RWPE1 (cell line): ENCODE measurements around the gene CNTN4.

Experiments used
- CTCF ChIA-PET: fragments of 350-600 bp; sonication (Branson Sonifier 250); formaldehyde crosslinking; extraction: SDS; loops from one replicate; lab custom pipeline; 2021; lab: Yijun Ruan, JAX
- POLR2A ChIA-PET: fragments of 400-600 bp; formaldehyde crosslinking; extraction: SDS; loops from one replicate; lab custom pipeline; 2020; ENCODE audit warnings: antibody characterized with exemption; ENCODE audit not compliant: low non-redundant PET; lab: Yijun Ruan, JAX
- DNase-seq: peaks from one replicate; pipeline ENCODE4 v3.0.0; 2012; ENCODE audit warnings: low spot score
- H3K27ac ChIP-seq: fragments of 450-650 bp; 2 replicates; pipeline ENCODE4 v1.5.1; 2017
- TF ChIP-seq, protein P1 (sequence below): fragments of 450-650 bp; conservative IDR thresholded peaks from 2 replicates; pipeline ENCODE4 v1.5.1; 2017; ENCODE audit warnings: low read depth, mild to moderate bottlenecking

CNTN4 gene

DNA sequence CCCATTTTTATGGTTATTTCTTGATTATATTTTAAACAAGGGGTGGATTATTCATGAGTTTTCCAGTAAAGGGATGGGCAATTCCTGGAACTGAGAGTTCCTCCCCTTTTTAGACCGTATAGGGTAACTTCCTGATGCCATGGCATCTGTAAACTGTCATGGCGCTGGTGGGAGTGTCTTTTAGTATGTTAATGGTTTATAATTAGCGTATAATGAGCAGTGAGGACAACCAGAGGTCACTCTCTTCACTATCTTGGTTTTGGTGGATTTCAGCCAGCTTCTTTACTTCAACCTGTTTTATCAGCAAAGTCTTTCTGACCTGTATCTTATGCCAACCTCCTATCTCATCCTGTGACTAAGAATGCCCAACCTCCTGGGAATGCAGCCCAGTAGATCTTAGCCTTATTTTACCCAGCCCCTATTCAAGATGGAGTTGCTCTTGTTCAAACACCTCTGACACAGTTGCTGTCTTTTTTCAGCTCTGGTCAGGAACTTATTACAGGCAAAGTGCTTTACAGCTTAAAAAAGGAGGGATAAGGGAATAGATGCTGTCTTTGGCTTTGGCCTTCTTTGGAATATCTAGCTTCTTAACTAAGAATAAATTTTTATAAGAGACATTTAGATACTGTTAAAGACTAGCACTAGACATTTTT is 257.8 kb downstream of the CNTN4 start:
- ChIA-PET POLR2A (no interaction called here), CTCF (no interaction called here)
- no peak for DNase-seq
- TF ChIP-seq, protein P1, sequence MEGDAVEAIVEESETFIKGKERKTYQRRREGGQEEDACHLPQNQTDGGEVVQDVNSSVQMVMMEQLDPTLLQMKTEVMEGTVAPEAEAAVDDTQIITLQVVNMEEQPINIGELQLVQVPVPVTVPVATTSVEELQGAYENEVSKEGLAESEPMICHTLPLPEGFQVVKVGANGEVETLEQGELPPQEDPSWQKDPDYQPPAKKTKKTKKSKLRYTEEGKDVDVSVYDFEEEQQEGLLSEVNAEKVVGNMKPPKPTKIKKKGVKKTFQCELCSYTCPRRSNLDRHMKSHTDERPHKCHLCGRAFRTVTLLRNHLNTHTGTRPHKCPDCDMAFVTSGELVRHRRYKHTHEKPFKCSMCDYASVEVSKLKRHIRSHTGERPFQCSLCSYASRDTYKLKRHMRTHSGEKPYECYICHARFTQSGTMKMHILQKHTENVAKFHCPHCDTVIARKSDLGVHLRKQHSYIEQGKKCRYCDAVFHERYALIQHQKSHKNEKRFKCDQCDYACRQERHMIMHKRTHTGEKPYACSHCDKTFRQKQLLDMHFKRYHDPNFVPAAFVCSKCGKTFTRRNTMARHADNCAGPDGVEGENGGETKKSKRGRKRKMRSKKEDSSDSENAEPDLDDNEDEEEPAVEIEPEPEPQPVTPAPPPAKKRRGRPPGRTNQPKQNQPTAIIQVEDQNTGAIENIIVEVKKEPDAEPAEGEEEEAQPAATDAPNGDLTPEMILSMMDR, result no peak
- H3K27ac ChIP-seq, result no peak overlapping the region

GRCh38 chr3:2360815-2361214 is 262.1 kb downstream of the CNTN4 start:
- DNase-seq, result no peak
- ChIA-PET POLR2A (no interaction called here), CTCF (no interaction called here)
- H3K27ac ChIP-seq, result no peak overlapping the region
- TF ChIP-seq, protein P1, result no peak

- ChIA-PET CTCF (no interaction called here), POLR2A (no interaction called here)
- DNase-seq, result no peak
- H3K27ac ChIP-seq, result no peak overlapping the region
- TF ChIP-seq, protein P1, result no peak
These were observed 263.5 kb downstream of the CNTN4 start for GRCh38 chr3:2362122-2362521.

DNA sequence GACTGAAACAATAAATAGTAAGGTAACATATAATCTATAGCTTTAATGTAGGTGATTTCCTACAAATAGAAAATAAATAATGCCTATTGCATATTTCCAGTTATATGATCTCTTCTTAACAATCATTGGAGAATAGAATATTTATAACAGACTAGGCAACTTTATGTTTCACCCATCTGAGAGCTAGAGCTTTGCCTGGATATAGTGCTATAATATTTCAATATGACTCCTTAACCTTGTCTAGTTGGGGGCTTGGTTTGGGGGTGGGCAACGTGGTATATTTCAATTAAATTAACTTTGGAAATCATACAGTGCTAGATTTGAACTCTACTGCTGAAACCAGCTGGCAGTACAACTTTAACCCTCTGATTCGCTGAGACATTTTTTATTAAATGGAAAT is 265.2 kb downstream of the CNTN4 start:
- ChIA-PET CTCF (no interaction called here), POLR2A (no interaction called here)
- DNase-seq, result no peak
- TF ChIP-seq, protein P1, result no peak
- H3K27ac ChIP-seq, result no peak overlapping the region

DNA sequence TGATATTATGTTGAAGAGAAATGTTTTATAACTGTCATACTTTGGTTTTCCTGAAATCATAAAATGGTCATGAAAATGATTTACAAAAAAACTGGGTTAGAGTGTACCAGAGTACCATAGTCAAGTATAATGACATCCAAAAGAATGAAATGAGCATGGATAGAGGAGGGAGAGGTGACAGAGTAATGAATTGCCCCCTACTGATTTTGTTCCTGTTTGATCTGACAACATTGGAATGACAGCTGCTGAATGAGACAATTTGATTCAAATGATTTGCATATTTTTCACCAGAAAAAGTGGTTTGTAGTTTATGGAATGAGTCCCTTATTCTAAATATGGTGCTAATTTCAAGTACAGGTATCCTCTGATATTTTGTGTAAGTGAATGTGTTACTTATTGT is 271.7 kb downstream of the CNTN4 start:
- CTCF ChIA-PET, result no interaction called here
- DNase-seq, result no peak
- POLR2A ChIA-PET, result no interaction called here
- H3K27ac ChIP-seq, result no peak overlapping the region
- TF ChIP-seq, protein P1, result no peak

- DNase-seq, result no peak
- TF ChIP-seq, protein P1, result no peak
- CTCF ChIA-PET, result no interaction called here
- POLR2A ChIA-PET, result no interaction called here
- H3K27ac ChIP-seq, result no peak overlapping the region
These were observed 273.6 kb downstream of the CNTN4 start for GRCh38 chr3:2372306-2372705.
